ENCODE results near the gene SULF2. TPM values are rescaled to one million over a fixed set of nuclear protein-coding genes. Genes with fewer than 3 reads are reported as not detected.

Gene SULF2
- total RNA-seq, 1 experiment from 2014 or later, result 13.0 TPM

DNA sequence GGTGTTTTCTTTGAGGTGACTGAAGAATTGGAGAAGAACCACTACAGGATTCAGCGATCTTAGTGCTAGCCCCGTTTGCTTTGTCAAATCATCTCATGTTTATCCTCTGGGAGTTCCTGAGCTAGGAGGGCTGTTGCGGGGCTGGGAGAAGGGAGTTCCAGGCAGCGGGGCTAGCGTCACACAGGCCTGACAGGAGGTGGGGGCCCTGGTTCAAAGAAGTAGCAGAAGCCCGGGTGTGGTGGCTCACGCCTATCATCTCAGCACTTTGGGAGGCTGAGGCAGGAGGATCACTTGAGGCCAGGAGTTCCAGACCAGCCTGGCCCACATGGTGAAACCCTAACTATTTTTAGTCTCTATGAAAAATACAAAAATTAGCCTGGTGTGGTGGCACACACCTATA is 33.2 kb upstream of the SULF2 start:
- Histone ChIP-seq H3K9ac (ENCODE audit: low read length) (no peak overlapping the region), H3K4me1 (ENCODE audit: control insufficient read depth in 1 of 2, insufficient read depth in 2 of 2, low read length in 2 of 2) (peaks cover 5 to 16% of the 10 kb centered on the region in 2 experiments; a peak in 3 of 4 replicates), H3K9me3 (ENCODE audit: control insufficient read depth in 1 of 2, insufficient read depth in 1 of 2, low read depth in 1 of 2, low read length in 2 of 2) (no peaks in the 10 kb centered on the region), H3K4me3 (replicated peaks in 1 of 2; ENCODE audit: low read depth in 1 of 2, low read length in 2 of 2) (no peak overlapping the region), H3K36me3 (ENCODE audit: control insufficient read depth in 1 of 2, insufficient read depth in 2 of 2, low read length in 2 of 2) (no peaks in the 10 kb centered on the region), H2AFZ (ENCODE audit: low read depth, low read length, poor library complexity, severe bottlenecking) (no peak overlapping the region), H3K9me2 (ENCODE audit: insufficient read depth) (no peaks in the 10 kb centered on the region), H3K27ac (ENCODE audit: low read depth, low read length) (no peak overlapping the region), H3K27me3 (ENCODE audit: insufficient read depth, low read length) (peaks cover 30% of the 10 kb centered on the region; the same call in 1 of the 2 replicates), H3K4me2 (ENCODE audit: low read length) (no peak overlapping the region), H4K20me1 (ENCODE audit: insufficient read depth) (no peaks in the 10 kb centered on the region), H3K79me2 (ENCODE audit: insufficient read depth, low read length) (no peaks in the 10 kb centered on the region)
- ATAC-seq, result no peak
- TF ChIP-seq FOSL1 (IDR thresholded peaks at IDR 0.05; ENCODE audit: low read depth) (no peak), POLR2AphosphoS5 (IDR thresholded peaks at IDR 0.05; ENCODE audit: low read depth, low read length) (no peak), TCF7L2 (IDR thresholded peaks at IDR 0.05; ENCODE audit: borderline replicate concordance, extremely low read depth, insufficient read depth, insufficient read length) (no peak), ZNF274 (IDR thresholded peaks at IDR 0.05; ENCODE audit: low read depth, low read length) (no peak), ZFX (IDR thresholded peaks at IDR 0.05) (no peak), POLR2A (IDR thresholded peaks at IDR 0.05; ENCODE audit: borderline replicate concordance, extremely low read depth, insufficient read depth, insufficient read length) (no peak), EGR1 (IDR thresholded peaks at IDR 0.05; ENCODE audit: low read depth) (no peak), SP1 (IDR thresholded peaks at IDR 0.05; ENCODE audit: low read depth) (no peak)
- TF ChIP-seq, protein P1, sequence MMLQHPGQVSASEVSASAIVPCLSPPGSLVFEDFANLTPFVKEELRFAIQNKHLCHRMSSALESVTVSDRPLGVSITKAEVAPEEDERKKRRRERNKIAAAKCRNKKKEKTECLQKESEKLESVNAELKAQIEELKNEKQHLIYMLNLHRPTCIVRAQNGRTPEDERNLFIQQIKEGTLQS (IDR thresholded peaks at IDR 0.05), result no peak
- TF ChIP-seq, protein P2, sequence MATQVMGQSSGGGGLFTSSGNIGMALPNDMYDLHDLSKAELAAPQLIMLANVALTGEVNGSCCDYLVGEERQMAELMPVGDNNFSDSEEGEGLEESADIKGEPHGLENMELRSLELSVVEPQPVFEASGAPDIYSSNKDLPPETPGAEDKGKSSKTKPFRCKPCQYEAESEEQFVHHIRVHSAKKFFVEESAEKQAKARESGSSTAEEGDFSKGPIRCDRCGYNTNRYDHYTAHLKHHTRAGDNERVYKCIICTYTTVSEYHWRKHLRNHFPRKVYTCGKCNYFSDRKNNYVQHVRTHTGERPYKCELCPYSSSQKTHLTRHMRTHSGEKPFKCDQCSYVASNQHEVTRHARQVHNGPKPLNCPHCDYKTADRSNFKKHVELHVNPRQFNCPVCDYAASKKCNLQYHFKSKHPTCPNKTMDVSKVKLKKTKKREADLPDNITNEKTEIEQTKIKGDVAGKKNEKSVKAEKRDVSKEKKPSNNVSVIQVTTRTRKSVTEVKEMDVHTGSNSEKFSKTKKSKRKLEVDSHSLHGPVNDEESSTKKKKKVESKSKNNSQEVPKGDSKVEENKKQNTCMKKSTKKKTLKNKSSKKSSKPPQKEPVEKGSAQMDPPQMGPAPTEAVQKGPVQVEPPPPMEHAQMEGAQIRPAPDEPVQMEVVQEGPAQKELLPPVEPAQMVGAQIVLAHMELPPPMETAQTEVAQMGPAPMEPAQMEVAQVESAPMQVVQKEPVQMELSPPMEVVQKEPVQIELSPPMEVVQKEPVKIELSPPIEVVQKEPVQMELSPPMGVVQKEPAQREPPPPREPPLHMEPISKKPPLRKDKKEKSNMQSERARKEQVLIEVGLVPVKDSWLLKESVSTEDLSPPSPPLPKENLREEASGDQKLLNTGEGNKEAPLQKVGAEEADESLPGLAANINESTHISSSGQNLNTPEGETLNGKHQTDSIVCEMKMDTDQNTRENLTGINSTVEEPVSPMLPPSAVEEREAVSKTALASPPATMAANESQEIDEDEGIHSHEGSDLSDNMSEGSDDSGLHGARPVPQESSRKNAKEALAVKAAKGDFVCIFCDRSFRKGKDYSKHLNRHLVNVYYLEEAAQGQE (IDR thresholded peaks at IDR 0.05; ENCODE audit: low read depth), result no peak
- ChIA-PET POLR2A (interaction anchor here (1.0 kb wide), 1 partner anchor 9 kb away, joined by 4 read pairs; no protein-coding TSS in a partner anchor), RAD21 (ENCODE audit: low non-redundant PET in 1 of 2, low total read pairs in 2 of 2, uncharacterized antibody in 2 of 2, unreplicated experiment in 2 of 2) (no interaction called here), CTCF (no interaction called here)
- DNase-seq (ENCODE audit: low read depth, low spot score), result no peak
- BruUV-seq (replicated peaks), result no TSS peak
- intact Hi-C loops (cut with micrococcal nuclease), result loop anchor here (10.0 kb wide), 1 partner anchor 76 kb away; no protein-coding TSS in a partner anchor
